ENCODE results near the gene DCANP1.

The DCANP1 gene

DNA sequence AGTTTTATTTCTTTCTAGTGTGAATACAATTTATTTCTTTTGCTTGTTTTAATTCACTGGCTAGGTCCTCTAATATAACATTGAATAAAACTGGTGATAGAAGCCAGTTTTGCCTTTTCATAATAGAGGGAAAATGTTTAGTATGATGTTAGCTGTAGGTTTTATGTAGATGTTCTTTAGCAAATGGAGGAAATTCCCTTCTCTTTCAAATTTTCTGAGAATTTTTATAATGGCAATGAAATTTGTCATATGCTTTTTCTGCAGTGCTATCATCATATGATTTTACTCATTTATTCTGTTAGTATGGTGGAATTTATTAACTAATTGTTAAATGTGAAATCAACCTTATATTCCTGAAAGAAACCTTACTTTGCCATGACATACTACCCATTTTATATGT is 30.1 kb downstream of the DCANP1 start:
- Histone ChIP-seq H3F3A (ENCODE audit: low read depth) (no peaks in the 10 kb centered on the region), H3K4me1 (ENCODE audit: insufficient read depth, low read length, poor library complexity, severe bottlenecking) (peaks cover 21% of the 10 kb centered on the region), H4K20me1 (ENCODE audit: insufficient read depth, low read length, poor library complexity, severe bottlenecking) (no peaks in the 10 kb centered on the region), H3K36me3 (ENCODE audit: insufficient read depth, low read length) (no peaks in the 10 kb centered on the region; the same call in 1 of the 2 replicates), H3K79me2 (ENCODE audit: insufficient read depth, low read length) (no peaks in the 10 kb centered on the region), H3K9ac (ENCODE audit: low read depth, low read length, poor library complexity, severe bottlenecking) (no peak overlapping the region), H3K4me3 (ENCODE audit: low read length, poor library complexity, severe bottlenecking) (no peak overlapping the region), H3K27me3 (ENCODE audit: insufficient read depth, low read length, poor library complexity, severe bottlenecking) (no peaks in the 10 kb centered on the region), H2AFZ (ENCODE audit: low read length) (no peak overlapping the region), H3K9me2 (replicated peaks; ENCODE audit: low read depth, low read length) (no peaks in the 10 kb centered on the region), H3K9me3 (ENCODE audit: insufficient read depth, low read depth, low read length) (peaks cover 11% of the 10 kb centered on the region; the same call in 1 of the 2 replicates), H3K4me2 (ENCODE audit: low read depth, low read length, poor library complexity, severe bottlenecking) (no peak overlapping the region)
- TF ChIP-seq, protein P1, sequence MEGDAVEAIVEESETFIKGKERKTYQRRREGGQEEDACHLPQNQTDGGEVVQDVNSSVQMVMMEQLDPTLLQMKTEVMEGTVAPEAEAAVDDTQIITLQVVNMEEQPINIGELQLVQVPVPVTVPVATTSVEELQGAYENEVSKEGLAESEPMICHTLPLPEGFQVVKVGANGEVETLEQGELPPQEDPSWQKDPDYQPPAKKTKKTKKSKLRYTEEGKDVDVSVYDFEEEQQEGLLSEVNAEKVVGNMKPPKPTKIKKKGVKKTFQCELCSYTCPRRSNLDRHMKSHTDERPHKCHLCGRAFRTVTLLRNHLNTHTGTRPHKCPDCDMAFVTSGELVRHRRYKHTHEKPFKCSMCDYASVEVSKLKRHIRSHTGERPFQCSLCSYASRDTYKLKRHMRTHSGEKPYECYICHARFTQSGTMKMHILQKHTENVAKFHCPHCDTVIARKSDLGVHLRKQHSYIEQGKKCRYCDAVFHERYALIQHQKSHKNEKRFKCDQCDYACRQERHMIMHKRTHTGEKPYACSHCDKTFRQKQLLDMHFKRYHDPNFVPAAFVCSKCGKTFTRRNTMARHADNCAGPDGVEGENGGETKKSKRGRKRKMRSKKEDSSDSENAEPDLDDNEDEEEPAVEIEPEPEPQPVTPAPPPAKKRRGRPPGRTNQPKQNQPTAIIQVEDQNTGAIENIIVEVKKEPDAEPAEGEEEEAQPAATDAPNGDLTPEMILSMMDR (conservative IDR thresholded peaks at IDR 0.05; ENCODE audit: low read length), result no peak
- TF ChIP-seq EZH2phosphoT487 (IDR thresholded peaks at IDR 0.05; ENCODE audit: borderline replicate concordance), result no peak

DNA sequence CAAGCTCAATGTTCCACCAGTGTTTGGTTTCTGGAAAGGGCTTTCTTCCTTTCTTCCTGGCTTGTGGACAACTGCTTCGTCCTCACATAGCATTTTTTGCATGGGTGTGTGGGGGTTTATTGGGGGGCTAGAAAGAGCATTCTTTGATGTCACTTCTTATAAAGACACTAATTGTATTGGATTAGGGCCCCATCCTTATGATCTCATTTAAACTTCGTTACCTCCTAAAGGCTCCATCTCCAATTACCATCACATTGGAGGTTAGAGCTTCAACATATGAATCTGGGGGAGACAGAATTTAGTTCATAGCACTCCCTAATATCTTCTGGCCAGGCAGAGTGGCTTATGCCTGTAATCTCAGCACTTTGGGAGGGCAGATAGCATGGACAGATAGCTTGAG is 42.1 kb downstream of the DCANP1 start:
- H3F3A ChIP-seq (ENCODE audit: low read depth), result 0 out of 2 replicates have a peak, but pooled peaks cover 5% of the 10 kb centered on the region
- H3K9me3 ChIP-seq (ENCODE audit: insufficient read depth, low read depth, low read length), result no peaks in the 10 kb centered on the region
- peaks cover 10% of the 10 kb centered on the region for H3K79me2 ChIP-seq (ENCODE audit: insufficient read depth, low read length)
- no peaks in the 10 kb centered on the region for H4K20me1 ChIP-seq (ENCODE audit: insufficient read depth, low read length, poor library complexity, severe bottlenecking)
- H3K4me1 ChIP-seq (ENCODE audit: insufficient read depth, low read length, poor library complexity, severe bottlenecking), result peaks cover 13% of the 10 kb centered on the region
- H3K36me3 ChIP-seq (ENCODE audit: insufficient read depth, low read length), result no peaks in the 10 kb centered on the region
- H3K27me3 ChIP-seq (ENCODE audit: insufficient read depth, low read length, poor library complexity, severe bottlenecking), result no peaks in the 10 kb centered on the region
- no peak overlapping the region for H2AFZ ChIP-seq (ENCODE audit: low read length)
- H3K4me2 ChIP-seq (ENCODE audit: low read depth, low read length, poor library complexity, severe bottlenecking), result no peak overlapping the region
- H3K4me3 ChIP-seq (ENCODE audit: low read length, poor library complexity, severe bottlenecking), result no peak overlapping the region
- no peak overlapping the region for H3K9ac ChIP-seq (ENCODE audit: low read depth, low read length, poor library complexity, severe bottlenecking)
- TF ChIP-seq, protein P1 (conservative IDR thresholded peaks at IDR 0.05; ENCODE audit: low read length), result no peak
- no peak for TF ChIP-seq EZH2phosphoT487 (IDR thresholded peaks at IDR 0.05; ENCODE audit: borderline replicate concordance)
- H3K9me2 ChIP-seq (replicated peaks; ENCODE audit: low read depth, low read length), result no peaks in the 10 kb centered on the region

DNA sequence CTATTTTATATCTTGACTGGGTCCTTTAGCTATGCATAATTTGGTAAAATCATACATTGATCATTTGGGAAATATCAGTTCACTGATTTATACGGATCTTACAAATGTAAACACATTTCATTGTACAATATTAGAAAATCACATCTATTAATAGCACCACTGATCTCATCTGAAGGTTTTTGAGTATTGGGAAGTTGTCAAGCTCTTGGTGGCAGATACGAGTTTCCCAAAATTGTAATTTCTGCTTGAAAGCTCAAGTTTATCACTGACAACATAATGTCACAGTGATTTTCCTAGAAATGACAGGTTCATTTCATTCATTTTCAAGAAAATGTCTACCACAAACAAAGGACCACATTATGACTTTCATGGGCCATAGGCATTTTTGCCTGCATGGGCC is 45.1 kb downstream of the DCANP1 start:
- peaks cover 26% of the 10 kb centered on the region for H3K4me1 ChIP-seq (ENCODE audit: insufficient read depth, low read length, poor library complexity, severe bottlenecking)
- peaks cover 5% of the 10 kb centered on the region for H3K27me3 ChIP-seq (ENCODE audit: insufficient read depth, low read length, poor library complexity, severe bottlenecking)
- no peaks in the 10 kb centered on the region for H3K9me3 ChIP-seq (ENCODE audit: insufficient read depth, low read depth, low read length)

More for the DNA sequence above, 45.1 kb downstream of the DCANP1 start:
- TF ChIP-seq, protein P1 (conservative IDR thresholded peaks at IDR 0.05; ENCODE audit: low read length), result no peak
- TF ChIP-seq EZH2phosphoT487 (IDR thresholded peaks at IDR 0.05; ENCODE audit: borderline replicate concordance), result no peak
- Histone ChIP-seq H3K36me3 (ENCODE audit: insufficient read depth, low read length) (no peaks in the 10 kb centered on the region), H3K9ac (ENCODE audit: low read depth, low read length, poor library complexity, severe bottlenecking) (no peak overlapping the region), H3F3A (ENCODE audit: low read depth) (0 out of 2 replicates have a peak, but pooled peaks cover 5% of the 10 kb centered on the region), H4K20me1 (ENCODE audit: insufficient read depth, low read length, poor library complexity, severe bottlenecking) (peaks cover 16% of the 10 kb centered on the region), H3K4me3 (ENCODE audit: low read length, poor library complexity, severe bottlenecking) (no peak overlapping the region), H3K9me2 (replicated peaks; ENCODE audit: low read depth, low read length) (no peaks in the 10 kb centered on the region), H3K4me2 (ENCODE audit: low read depth, low read length, poor library complexity, severe bottlenecking) (no peak overlapping the region), H2AFZ (ENCODE audit: low read length) (no peak overlapping the region), H3K79me2 (ENCODE audit: insufficient read depth, low read length) (peaks cover 41% of the 10 kb centered on the region)

All from Loucy (cell line).